ENCODE measurements around the gene ADH1B.

GRCh38 chr4:99293357-99293756, 27.8 kb downstream of the ADH1B start:
- no peak for TF ChIP-seq RCOR1 (IDR thresholded peaks at IDR 0.05; ENCODE audit: insufficient replicate concordance, low read length)
- no peak for TF ChIP-seq CTCF (conservative IDR thresholded peaks at IDR 0.05; ENCODE audit: low read depth, low read length)
- no peak for TF ChIP-seq RAD21 (IDR thresholded peaks at IDR 0.05; ENCODE audit: low read length)
- TF ChIP-seq POLR2A (IDR thresholded peaks at IDR 0.05; ENCODE audit: low read depth, low read length), result no peak
- no peak for TF ChIP-seq SMC3 (IDR thresholded peaks at IDR 0.05; ENCODE audit: low read depth, low read length)
- no peak for TF ChIP-seq MXI1 (IDR thresholded peaks at IDR 0.05; ENCODE audit: borderline replicate concordance, low read depth, low read length)
- no peak for TF ChIP-seq MAFK (IDR thresholded peaks at IDR 0.05; ENCODE audit: low read depth, low read length)
- TF ChIP-seq RFX5 (IDR thresholded peaks at IDR 0.05; ENCODE audit: low read depth, low read length), result no peak
- no peak for TF ChIP-seq FOS (IDR thresholded peaks at IDR 0.05; ENCODE audit: low read depth, low read length)
- no peak for TF ChIP-seq USF2 (IDR thresholded peaks at IDR 0.05; ENCODE audit: low read depth, low read length)
